ENCODE results near the gene RNF43. TPM values are rescaled to one million over a fixed set of nuclear protein-coding genes. Genes with fewer than 3 reads are reported as not detected.

The RNF43 gene
- total RNA-seq, 1 experiment from 2014 or later = 3.8 TPM

- no peaks in the 10 kb centered on the region for H3K9me3 ChIP-seq (ENCODE audit: low read length)
- no peaks in the 10 kb centered on the region for H3K9me2 ChIP-seq (replicated peaks; ENCODE audit: low read length)
- no peak overlapping the region for H3K27ac ChIP-seq (ENCODE audit: low read length)
- no peaks in the 10 kb centered on the region for H3K27me3 ChIP-seq (ENCODE audit: low read length)
- DNase-seq = no peak
- no peak for ATAC-seq
- intact Hi-C loops (cut with micrococcal nuclease) = no loop called here
- BruUV-seq (replicated peaks) = no TSS peak
- no peak overlapping the region for H3K4me2 ChIP-seq (ENCODE audit: low read length)
- no peak for TF ChIP-seq EZH2phosphoT487 (IDR thresholded peaks at IDR 0.05; ENCODE audit: borderline replicate concordance, low read length)
- TF ChIP-seq EZH2 (IDR thresholded peaks at IDR 0.05; ENCODE audit: low read length, unreplicated experiment) = no peak
- TF ChIP-seq, protein P1, sequence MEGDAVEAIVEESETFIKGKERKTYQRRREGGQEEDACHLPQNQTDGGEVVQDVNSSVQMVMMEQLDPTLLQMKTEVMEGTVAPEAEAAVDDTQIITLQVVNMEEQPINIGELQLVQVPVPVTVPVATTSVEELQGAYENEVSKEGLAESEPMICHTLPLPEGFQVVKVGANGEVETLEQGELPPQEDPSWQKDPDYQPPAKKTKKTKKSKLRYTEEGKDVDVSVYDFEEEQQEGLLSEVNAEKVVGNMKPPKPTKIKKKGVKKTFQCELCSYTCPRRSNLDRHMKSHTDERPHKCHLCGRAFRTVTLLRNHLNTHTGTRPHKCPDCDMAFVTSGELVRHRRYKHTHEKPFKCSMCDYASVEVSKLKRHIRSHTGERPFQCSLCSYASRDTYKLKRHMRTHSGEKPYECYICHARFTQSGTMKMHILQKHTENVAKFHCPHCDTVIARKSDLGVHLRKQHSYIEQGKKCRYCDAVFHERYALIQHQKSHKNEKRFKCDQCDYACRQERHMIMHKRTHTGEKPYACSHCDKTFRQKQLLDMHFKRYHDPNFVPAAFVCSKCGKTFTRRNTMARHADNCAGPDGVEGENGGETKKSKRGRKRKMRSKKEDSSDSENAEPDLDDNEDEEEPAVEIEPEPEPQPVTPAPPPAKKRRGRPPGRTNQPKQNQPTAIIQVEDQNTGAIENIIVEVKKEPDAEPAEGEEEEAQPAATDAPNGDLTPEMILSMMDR (conservative IDR thresholded peaks at IDR 0.05; ENCODE audit: low read depth, low read length) = no peak
- no peaks in the 10 kb centered on the region for H3K79me2 ChIP-seq (ENCODE audit: low read length)
- H3K4me3 ChIP-seq (ENCODE audit: low read length) = no peak overlapping the region
- H3K9ac ChIP-seq (ENCODE audit: low read length) = no peak overlapping the region
- no peak overlapping the region for H2AFZ ChIP-seq (ENCODE audit: low read length)
- H4K20me1 ChIP-seq (ENCODE audit: low read length) = no peaks in the 10 kb centered on the region
- H3K36me3 ChIP-seq (ENCODE audit: low read depth, low read length) = no peaks in the 10 kb centered on the region
- peaks cover 6% of the 10 kb centered on the region for H3K4me1 ChIP-seq (ENCODE audit: insufficient read depth, low read length)
- POLR2A ChIA-PET (ENCODE audit: unreplicated experiment) = no interaction called here
- no peaks in the 10 kb centered on the region for H3F3A ChIP-seq (ENCODE audit: low read length, unreplicated experiment)
- CTCF ChIA-PET = no interaction called here
Measured at GRCh38 chr17:58371300-58371950, 45.9 kb downstream of the RNF43 start.

- intact Hi-C loops (cut with micrococcal nuclease) = no loop called here
- no peaks in the 10 kb centered on the region for H4K20me1 ChIP-seq (ENCODE audit: low read length)
- H3K27ac ChIP-seq (ENCODE audit: low read length) = no peak overlapping the region
- POLR2A ChIA-PET (ENCODE audit: unreplicated experiment) = no interaction called here
- H3K36me3 ChIP-seq (ENCODE audit: low read depth, low read length) = no peaks in the 10 kb centered on the region
- no peaks in the 10 kb centered on the region for H3F3A ChIP-seq (ENCODE audit: low read length, unreplicated experiment)
- no peaks in the 10 kb centered on the region for H3K9me3 ChIP-seq (ENCODE audit: low read length)
- CTCF ChIA-PET = no interaction called here
- no peak overlapping the region for H3K4me2 ChIP-seq (ENCODE audit: low read length)
- BruUV-seq (replicated peaks) = no TSS peak
- H3K79me2 ChIP-seq (ENCODE audit: low read length) = no peaks in the 10 kb centered on the region
- no peaks in the 10 kb centered on the region for H3K27me3 ChIP-seq (ENCODE audit: low read length)
- TF ChIP-seq EZH2 (IDR thresholded peaks at IDR 0.05; ENCODE audit: low read length, unreplicated experiment) = no peak
- TF ChIP-seq, protein P1 (conservative IDR thresholded peaks at IDR 0.05; ENCODE audit: low read depth, low read length) = no peak
- H3K4me3 ChIP-seq (ENCODE audit: low read length) = no peak overlapping the region
- DNase-seq = no peak
- H3K9me2 ChIP-seq (replicated peaks; ENCODE audit: low read length) = no peaks in the 10 kb centered on the region
- no peak overlapping the region for H2AFZ ChIP-seq (ENCODE audit: low read length)
- H3K4me1 ChIP-seq (ENCODE audit: insufficient read depth, low read length) = 0 out of 2 replicates have a peak, but pooled peaks cover 2% of the 10 kb centered on the region
- no peak overlapping the region for H3K9ac ChIP-seq (ENCODE audit: low read length)
- ATAC-seq = no peak
Measured at GRCh38 chr17:58370716-58371115, 46.6 kb downstream of the RNF43 start.

DNA sequence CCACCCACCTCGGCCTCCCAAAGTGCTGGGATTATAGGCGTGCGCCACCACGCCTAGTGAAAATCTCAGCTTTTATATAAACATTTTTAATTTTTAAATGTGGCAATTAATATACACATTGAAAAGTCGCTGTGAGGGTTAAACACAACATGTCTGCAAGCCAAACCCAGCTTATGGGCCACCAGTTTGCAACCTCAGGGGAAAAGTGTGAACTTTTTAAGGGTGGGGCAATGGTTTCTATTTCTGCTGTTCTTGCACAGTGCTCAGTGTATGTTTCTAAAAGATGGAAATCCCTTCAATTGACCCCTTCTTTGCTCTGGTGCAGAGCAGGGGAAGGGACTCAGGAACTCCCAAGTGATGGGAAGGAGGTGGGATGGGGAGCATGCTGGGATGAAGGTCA, 47.0 kb downstream of the RNF43 start:
- H3K9me2 ChIP-seq (replicated peaks; ENCODE audit: low read length) = no peaks in the 10 kb centered on the region
- DNase-seq = no peak
- no peaks in the 10 kb centered on the region for H3K27me3 ChIP-seq (ENCODE audit: low read length)
- H3F3A ChIP-seq (ENCODE audit: low read length, unreplicated experiment) = no peaks in the 10 kb centered on the region
- no peaks in the 10 kb centered on the region for H3K79me2 ChIP-seq (ENCODE audit: low read length)
- H3K4me2 ChIP-seq (ENCODE audit: low read length) = no peak overlapping the region
- no peaks in the 10 kb centered on the region for H3K36me3 ChIP-seq (ENCODE audit: low read depth, low read length)
- intact Hi-C loops (cut with micrococcal nuclease) = no loop called here
- H2AFZ ChIP-seq (ENCODE audit: low read length) = no peak overlapping the region
- H4K20me1 ChIP-seq (ENCODE audit: low read length) = no peaks in the 10 kb centered on the region
- ATAC-seq = no peak
- no peak overlapping the region for H3K9ac ChIP-seq (ENCODE audit: low read length)
- BruUV-seq (replicated peaks) = no TSS peak
- no peak overlapping the region for H3K27ac ChIP-seq (ENCODE audit: low read length)
- no peaks in the 10 kb centered on the region for H3K4me1 ChIP-seq (ENCODE audit: insufficient read depth, low read length)
- H3K9me3 ChIP-seq (ENCODE audit: low read length) = no peaks in the 10 kb centered on the region
- POLR2A ChIA-PET (ENCODE audit: unreplicated experiment) = no interaction called here
- CTCF ChIA-PET = no interaction called here
- TF ChIP-seq EZH2phosphoT487 (IDR thresholded peaks at IDR 0.05; ENCODE audit: borderline replicate concordance, low read length) (no peak), EZH2 (IDR thresholded peaks at IDR 0.05; ENCODE audit: low read length, unreplicated experiment) (no peak)
- TF ChIP-seq, protein P1 (conservative IDR thresholded peaks at IDR 0.05; ENCODE audit: low read depth, low read length) = no peak
- H3K4me3 ChIP-seq (ENCODE audit: low read length) = no peak overlapping the region

Data from PC-3 (cell line).